Choroid plexus epithelial cell (primary cell): Measurements from ENCODE around the gene PRICKLE2.

Source experiments
- DNase-seq: peaks from one replicate; pipeline ENCODE4 v3.0.0-alpha.2; 2010; ENCODE audit warnings: low read depth
- H3K4me3 ChIP-seq: 2 replicates; pipeline ENCODE4 v1.5.1; 2011; ENCODE audit warnings: low read depth, mild to moderate bottlenecking, control low read depth, low read length, moderate library complexity
- TF ChIP-seq, protein P1 (sequence below): conservative IDR thresholded peaks from 2 replicates; pipeline ENCODE4 v1.5.1; 2011; ENCODE audit warnings: low read depth, mild to moderate bottlenecking, control low read depth, inconsistent platforms, low read length, moderate library complexity

Gene PRICKLE2

DNA sequence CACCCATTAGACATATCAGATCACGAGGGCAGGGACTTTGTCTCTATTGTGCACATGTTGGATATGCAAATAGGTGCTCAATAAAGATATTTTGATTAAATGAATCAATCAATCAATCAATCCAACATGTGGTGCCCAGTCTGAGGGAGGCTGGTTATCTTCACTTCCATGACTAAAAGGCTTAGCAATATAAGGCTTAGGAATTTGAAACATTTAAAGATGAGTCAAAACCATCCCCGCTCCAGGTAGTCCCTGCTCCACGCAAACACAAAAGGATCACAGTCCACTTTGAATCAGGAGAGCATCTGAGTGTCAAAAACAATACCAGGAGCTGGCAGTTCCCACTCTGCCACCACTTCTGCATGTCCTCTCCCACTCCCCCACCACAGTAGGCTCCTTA, 25.8 kb upstream of the PRICKLE2 start:
- DNase-seq = no peak
- TF ChIP-seq, protein P1, sequence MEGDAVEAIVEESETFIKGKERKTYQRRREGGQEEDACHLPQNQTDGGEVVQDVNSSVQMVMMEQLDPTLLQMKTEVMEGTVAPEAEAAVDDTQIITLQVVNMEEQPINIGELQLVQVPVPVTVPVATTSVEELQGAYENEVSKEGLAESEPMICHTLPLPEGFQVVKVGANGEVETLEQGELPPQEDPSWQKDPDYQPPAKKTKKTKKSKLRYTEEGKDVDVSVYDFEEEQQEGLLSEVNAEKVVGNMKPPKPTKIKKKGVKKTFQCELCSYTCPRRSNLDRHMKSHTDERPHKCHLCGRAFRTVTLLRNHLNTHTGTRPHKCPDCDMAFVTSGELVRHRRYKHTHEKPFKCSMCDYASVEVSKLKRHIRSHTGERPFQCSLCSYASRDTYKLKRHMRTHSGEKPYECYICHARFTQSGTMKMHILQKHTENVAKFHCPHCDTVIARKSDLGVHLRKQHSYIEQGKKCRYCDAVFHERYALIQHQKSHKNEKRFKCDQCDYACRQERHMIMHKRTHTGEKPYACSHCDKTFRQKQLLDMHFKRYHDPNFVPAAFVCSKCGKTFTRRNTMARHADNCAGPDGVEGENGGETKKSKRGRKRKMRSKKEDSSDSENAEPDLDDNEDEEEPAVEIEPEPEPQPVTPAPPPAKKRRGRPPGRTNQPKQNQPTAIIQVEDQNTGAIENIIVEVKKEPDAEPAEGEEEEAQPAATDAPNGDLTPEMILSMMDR = no peak
- H3K4me3 ChIP-seq = no peak overlapping the region

DNA sequence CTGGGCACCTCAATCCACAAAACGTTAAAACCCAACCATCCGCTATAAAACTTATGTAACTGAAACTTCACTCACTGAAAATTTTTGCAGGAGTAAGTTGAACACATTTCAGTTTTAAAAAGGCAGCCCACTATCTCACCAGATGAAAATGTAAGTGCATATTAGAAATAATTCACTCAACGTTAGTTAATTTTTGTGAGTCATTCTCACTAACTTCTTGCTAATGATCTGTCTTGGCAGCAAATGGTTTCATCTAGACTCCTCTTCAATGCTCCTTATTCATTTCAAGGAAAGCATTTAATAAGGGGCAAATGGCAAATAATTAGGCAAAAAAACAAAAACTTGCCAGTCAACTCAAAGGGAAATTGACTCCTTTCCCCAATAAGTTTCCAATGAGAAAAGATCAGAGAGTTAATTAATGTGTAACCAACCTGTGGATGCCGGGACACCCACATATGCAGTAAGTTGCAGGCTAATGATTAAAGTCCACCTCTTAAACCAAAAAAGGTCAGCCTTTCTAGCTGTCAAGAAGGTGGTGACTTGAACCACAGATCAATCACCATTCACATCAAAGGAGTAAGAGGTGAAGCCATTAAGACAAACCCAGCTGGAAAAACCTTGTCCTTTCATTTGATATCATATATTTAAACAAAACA, 22.9 kb upstream of the PRICKLE2 start:
- DNase-seq = no peak
- no peak overlapping the region for H3K4me3 ChIP-seq
- TF ChIP-seq, protein P1 = no peak

DNA sequence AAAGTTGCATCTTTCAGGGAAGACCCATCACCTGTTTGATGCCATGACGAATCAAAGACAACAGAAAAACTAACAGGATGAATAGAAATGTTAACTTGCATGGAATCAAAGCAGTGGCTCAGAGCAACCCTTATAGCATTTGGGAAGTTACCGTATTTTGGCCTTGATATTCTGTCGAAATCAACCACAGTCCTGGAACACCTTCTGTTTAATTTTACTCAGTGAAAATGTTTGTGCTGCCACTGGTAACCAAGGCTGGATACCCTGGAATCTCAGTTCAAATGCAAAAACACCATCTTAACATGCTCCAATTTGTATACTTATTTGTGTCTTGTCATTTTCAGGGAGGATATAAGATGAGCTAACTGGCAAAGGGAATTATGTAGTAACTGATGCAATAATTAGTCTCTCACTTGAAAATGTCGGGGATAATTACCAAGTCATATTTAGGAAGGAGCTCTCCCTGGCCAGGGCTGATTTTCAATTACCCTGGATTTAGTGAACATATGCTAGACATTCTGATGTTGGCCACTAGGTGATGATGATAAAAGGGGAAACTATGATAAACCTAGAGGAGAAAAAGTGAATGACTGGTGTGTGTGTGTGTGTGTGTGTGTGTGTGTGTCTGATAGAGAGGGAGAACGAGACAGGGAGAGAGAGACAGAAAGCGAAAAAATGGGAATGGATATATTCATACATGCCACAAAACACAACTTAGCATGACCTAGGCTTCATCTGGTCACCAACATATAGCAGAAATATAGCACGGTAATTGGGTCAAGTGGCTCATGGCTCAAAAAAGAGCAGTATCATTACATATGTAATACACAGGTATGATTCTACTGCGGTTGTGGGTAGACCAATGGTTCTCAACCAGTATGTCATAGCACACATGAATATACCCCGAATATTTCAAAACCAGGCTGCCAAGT, 19.0 kb upstream of the PRICKLE2 start:
- DNase-seq = peak; percentile 59

DNA sequence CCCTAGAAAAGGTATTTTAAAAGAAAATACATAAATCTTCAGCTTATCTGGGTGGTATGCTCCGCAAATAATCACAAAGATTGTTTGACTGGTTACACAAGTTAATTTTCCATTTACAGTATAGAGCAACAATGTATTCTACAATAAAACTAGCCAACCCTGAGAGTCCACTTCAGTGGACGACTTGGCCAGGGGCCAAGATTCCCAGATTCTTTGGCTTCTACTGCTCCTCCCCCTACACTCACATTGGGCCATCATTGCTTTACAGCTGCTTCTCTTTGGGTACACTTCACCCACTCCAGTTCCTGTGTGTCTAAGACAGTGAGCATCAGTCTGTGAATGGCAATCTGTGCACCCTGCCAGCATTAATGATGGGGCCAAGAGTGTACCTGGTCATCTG, 17.2 kb upstream of the PRICKLE2 start:
- TF ChIP-seq, protein P1 = no peak
- H3K4me3 ChIP-seq = no peak overlapping the region
- DNase-seq = no peak

More for the DNA sequence above, 19.0 kb upstream of the PRICKLE2 start:
- TF ChIP-seq, protein P1 = peak; percentile 61
- no peak overlapping the region for H3K4me3 ChIP-seq

DNA sequence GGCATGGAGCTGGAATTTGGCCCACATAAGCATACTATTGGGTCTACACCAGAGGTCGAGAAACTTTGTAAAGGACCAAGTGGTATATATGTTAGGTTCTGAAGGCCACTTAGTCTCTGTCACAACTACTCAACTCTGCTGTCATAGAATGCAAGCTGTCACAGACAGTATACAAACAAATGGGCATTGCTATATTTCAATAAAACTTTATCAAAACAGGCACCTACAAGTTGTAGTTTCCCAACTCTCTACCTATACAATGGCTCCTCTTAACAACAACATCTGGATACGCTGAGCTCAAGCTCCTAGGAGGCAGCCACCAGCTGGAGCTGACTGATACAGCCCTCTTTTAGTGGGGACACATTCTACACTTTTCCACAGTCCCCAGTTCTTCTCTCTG, 15.7 kb upstream of the PRICKLE2 start:
- H3K4me3 ChIP-seq = no peak overlapping the region
- TF ChIP-seq, protein P1 = no peak
- no peak for DNase-seq

DNA sequence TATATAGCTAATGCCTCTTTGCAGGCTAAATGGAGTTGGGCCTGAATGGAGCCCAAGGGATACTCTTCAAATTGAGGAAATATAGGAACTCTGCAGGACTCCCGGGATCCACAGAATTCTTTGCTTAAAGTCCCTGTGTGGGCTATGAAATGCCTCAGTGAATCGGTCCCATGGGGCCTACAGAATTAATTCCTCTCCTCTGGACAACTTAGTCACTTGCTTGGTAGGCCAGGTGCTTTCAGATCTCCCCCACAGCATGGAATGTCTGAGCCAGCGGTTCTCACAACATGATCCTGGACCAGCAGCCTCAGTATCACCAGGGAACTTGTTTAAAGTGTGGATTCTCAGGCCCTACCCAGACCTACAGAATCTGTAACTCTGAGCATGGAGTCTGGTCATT, 15.1 kb upstream of the PRICKLE2 start:
- TF ChIP-seq, protein P1 = no peak
- DNase-seq = peak; percentile 64
- no peak overlapping the region for H3K4me3 ChIP-seq

DNA sequence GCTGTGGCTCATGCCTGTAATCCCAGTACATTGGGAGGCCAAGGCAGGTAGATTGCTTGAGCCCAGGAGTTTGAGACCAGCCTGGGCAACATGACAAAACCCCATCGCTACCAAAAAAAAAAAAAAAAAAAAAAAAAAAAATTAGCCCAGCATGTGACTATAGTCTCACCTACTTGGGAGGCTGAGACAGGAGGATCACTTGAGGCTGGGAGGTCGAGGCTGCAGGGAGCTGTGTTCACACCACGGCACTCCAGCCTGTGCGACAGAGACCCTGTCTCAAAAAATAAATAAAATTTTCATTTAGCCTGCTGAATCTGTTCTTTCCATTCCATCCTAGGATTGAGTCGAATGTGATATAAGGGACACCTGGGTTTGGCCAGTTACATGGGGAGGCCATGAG, 14.6 kb upstream of the PRICKLE2 start:
- TF ChIP-seq, protein P1 = no peak
- DNase-seq = no peak
- H3K4me3 ChIP-seq = no peak overlapping the region
